Measurements from ENCODE around the gene PLCE1. TPM values are rescaled to one million over a fixed set of nuclear protein-coding genes. Genes with fewer than 3 reads are reported as not detected.

Gene PLCE1
- total RNA-seq, 1 donor from 2014 or later = 51.5 TPM

Other genes with a start within 250 kb of the PLCE1 start
- not detected for gene LGI1, start 236.0 kb upstream of the PLCE1 start, total RNA-seq
- 2.8 TPM for gene SLC35G1, start 100.0 kb upstream of the PLCE1 start, total RNA-seq